HG03039 (cell line): ENCODE results near the gene RRP8.

ENCODE experiments used
- ATAC-seq: cut with Tn5 transposase; IDR thresholded peaks from one replicate; pipeline ENCODE4 v1.9.1; 2021; ENCODE audit warnings: mild to moderate bottlenecking, moderate library complexity; ENCODE audit not compliant: unreplicated experiment

Gene RRP8

DNA sequence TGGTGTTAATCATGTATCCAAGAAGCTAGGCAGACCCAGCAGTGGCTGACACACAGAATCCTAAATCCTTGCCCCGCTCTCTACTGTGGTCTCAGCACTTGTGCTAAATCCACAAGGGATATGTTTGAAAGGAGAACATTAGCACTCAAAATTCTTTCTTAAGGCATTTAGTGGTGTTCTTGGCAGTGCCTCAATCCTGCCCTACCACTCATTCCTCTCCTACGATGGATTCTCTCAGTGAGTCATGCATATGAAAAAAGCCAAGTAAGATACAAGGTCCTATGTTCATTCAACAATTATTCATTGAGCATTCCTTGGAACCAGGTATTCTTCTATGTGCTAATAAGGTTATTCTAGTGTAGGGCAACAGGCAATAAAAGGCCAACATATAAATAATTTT is 31.2 kb downstream of the RRP8 start:
- ATAC-seq: no peak

DNA sequence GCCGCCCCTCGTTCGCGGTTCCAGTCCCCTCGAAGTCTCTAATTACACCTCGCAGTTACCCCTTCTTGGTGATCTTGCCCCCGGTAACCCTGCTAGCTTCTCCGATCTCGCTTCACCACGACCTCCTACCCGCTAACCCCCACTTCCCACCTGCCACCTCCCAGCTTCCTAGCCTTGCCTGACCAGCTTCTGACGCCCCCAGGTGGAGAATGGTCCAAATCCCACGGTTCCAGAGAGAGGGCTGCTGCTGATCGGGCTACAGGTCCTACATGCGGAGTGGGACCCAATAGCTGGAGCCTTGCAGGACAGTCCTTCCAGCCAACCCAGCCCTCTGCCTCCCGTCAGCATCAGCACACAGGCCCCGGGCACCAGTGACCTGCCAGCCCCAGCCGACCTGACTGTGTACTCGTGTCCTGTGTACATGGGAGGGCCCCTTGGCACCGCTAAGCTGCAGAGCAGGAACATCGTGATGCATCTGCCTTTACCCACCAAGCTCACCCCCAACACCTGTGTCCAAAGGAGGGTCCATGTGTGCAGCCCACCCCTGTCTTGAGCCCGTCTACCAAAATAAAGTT is 31.9 kb downstream of the RRP8 start:
- no peak for ATAC-seq

DNA sequence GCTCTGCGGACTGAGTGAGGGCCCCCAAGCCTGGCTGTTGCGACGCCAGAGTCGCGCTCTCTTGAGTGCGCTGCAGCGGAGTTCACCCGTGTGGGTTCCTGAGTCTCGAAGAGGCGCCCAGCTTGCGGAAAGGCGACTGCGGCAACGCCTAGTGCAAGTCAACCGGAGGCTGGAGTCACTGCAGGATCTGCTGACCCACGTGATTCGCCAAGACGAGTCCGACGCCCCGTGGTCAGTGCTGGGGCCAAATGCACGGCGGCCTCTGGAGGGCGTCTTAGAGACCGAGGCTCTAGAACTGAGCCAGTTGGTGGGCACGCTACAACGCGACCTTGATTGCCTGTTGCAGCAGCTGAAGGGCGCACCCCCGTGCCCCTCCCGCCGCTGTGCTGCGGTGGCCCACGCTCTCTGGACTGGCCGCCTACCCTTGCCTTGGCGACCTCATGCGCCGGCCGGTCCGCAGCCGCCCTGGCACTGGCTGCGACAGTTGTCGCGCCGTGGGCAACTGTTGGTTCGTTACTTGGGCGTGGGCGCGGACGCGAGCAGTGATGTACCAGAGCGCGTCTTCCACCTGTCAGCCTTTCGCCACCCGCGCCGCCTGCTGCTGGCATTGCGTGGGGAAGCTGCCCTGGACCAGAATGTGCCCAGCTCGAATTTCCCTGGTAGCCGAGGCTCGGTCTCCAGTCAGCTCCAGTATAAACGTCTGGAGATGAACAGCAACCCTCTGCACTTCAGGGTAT is 32.6 kb downstream of the RRP8 start:
- ATAC-seq: no peak

DNA sequence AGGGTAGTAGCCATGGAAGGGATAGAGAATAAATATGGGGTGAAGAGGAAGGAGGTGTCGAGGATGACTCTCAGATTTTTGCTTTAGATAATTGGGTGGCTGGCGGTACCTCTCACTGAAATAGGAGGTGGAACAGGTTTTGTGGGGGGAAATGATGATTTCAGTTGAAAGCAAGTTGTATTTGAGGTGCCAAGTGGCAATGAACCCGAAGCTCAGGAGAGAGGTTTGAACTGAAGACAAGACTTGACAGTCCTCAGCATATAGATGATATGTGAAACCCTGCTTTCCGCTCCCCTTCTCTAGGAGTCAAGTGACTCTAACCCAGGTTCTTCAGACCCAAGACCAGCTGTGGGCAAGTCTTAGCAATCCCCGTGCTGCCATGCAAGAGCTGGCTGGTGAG is 33.7 kb downstream of the RRP8 start:
- no peak for ATAC-seq

DNA sequence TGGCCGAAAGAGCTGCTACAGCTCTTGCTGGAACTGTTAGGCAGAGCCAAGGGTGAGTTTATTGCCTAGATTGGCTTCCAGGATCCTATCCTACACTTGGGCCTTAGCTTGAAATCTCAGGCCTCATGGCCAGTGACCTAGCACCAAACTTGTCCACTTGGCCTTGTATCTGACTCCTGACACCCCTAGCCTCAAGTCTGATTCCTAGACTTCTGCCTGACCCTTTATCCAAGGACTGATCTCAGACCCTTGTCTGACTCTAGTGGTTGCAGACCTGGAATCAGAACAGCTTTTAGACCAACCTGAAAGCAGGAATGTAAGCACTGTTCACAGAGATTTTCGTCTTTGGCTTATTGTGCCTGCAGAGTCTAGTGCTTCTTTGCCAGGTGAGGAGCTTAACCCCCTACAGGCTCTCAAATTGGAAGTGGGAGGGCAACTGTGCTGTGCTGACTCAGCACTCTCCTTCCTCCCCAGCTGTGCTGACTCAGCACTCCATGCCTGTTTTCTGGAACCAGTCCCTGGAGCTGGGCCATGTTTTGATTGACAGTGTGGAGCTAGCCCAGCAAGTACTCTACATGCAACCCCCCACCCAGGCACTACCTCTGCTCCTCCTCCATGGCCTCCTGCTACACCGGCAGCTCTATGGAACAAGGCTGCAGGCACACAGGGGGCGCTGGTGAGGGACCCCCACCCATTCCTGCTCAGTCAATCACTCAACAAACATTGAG is 35.1 kb downstream of the RRP8 start:
- no peak for ATAC-seq

DNA sequence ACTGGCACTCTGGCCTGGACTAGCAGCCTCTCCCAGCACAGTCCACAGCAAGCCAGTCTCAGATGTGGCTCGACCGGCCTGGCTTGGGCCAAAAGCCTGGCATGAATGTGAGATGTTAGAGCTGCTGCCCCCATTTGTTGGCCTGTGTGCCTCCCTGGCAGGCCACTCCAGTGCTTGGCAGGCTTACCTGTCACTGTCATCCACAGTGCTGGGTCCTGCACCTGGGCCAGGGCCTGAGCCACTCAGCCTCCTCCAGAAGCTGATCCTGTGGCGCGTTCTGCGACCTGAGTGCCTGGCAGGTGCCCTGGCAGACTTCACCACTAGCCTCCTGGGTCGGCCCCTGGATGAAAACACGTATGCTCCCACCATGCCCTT is 36.1 kb downstream of the RRP8 start:
- ATAC-seq: no peak

DNA sequence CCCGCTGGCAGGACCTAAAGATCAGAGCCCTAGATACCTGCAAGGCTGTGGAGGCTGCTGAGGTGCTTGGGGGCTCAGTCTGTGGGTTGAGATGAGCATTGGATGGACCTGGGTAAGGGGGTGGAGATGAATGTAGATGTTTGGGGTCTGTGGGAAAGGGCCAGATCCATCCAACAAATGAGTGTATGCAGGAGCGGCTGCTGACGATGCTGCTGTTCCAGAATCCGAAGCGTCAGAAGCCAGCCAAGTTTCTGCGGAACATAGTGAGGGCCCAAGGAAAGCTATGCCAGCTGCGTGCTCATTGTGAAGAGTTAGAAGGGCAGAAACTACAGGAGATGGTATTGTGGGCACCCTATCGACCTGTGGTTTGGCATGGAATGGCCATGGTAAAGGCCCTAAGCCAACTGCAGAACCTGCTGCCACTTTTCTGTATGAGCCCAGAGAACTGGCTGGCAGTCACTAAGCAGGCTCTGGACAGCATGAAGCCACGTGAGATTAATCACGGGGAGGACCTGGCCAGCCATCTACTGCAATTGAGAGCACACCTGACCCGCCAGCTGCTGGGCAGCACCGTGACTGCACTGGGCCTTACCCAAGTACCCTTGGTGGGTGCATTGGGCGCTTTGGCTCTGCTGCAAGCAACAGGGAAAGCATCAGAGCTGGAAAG is 36.6 kb downstream of the RRP8 start:
- no peak for ATAC-seq

DNA sequence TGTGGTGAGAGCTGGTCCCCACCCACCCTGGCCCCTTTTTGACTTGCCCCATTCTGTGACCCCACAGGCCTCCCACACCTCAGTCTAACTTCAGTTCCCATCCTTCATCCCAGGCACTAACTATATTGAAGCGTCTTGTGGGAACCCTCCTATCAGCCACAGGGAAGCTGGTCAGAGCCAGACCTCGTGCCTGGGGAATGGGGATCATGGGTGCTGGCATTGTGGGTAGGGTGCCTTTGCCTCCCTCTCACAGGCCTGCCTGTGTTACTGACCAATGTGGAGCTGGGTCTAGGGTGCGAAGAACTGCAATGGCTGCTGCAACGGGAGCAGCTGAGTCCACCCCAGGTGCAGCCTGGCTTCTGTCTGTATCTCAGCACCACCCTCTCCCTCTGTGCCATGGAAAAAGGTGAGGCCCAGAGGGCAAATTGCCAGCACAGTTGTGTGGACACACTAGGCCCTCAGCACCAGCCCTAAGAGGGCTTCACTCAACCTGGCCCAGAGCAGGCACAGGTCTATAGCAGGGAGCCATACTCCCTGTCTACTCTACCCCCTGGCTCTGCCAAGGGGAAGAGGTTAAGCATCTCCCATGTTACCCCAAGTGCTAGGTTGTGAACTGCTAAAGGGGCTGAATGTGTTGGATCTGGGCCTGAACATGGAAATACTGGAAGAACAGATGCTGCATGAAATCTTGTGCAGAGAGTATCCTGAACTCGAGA is 37.3 kb downstream of the RRP8 start:
- ATAC-seq: no peak

DNA sequence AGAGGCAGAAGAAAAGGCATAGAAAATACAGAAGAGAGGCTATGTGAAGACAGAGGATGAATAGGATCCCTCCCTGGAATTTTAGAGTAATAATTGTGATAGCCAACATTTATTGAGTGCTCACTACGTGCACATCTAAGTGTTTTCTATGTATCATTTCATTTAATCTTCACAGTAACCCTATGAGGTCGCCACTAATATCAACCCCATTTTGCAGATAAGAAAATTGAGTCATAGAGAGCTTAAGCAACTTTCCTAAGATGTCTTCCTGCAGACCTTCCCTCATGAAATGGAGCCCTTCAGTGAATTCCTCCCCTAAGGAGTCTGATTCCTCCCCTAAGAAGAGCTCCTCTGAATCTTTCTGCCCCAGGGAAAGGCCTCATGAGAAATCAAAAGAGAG is 38.1 kb downstream of the RRP8 start:
- ATAC-seq: no peak

DNA sequence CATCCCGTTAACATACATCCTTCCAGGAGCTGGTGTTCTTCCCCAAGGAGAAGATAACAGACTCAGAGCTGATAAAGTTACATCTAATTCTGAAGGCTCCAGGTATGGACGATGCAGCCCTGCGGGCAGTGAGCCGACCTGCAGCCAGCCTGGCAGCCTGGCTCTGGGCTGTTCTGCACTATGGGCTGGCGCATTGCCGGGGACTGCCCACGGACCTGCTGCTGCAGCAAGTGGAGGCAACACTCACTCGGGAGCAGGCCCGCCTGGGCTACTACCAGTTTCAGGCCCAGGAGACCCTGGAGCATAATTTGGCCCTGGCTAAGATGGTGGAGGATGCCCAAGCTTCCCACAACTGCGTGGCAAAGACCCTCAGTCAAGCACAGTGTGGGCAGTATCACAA is 39.7 kb downstream of the RRP8 start:
- ATAC-seq: no peak

DNA sequence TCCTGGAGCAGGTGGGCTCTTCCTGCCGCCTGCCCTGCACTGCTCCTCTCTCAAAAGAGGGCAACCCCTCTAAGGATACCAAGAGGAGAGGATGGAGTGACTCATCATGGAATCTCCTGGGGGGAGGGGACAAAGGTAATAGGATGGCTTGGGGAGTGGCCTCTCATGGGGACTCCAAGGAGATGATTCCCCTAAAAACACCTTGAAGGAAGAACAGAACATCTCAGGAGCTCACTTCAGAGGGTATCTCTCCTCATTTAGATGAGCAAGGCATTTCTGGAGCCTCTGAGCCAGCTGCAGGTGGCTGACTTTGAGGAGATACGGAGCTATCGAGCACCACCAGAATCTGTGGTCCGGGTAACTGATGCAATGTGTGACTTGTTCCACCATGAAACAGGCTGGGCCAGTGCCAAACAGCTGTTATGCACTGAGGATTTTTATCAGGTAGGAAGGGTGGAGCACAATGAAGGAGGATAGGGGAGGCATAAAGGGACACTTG is 40.2 kb downstream of the RRP8 start:
- no peak for ATAC-seq

DNA sequence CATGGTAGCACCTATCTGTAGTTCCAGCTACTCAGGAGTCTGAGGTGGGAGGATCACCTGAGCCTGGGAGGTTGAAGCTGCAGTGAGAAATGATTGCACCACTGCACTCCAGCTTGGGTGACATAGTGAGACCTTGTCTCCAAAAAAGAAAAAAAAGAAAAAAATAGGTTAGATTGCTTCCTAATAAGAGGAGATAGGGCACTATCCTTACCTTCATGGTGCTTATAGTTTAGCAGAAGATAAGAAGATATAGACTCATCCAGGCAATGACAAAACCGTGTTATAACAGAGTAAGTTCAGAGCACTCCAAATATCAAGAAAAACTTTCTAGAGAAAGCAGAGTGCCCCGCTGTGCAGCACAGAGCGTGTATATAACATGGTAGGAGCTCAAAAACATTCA is 42.1 kb downstream of the RRP8 start:
- ATAC-seq: no peak

DNA sequence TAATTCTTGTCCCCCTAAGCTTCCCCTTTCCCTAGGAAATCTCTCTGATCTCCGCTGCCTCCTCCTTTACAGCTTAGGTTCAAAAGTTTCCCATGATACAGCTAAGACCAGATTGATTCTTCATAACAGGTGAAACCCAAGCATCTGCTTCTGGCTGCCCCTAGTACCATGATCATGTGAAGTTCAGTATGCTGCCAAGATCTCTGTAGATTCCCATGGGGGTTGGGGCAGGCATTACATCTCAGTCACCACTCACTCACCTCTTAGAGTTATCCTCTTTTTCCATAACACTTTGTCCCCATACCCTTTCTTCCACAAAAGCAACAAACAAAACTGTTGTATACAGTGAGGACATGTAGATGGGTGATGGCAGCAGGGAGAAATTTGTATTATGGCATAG is 44.0 kb downstream of the RRP8 start:
- ATAC-seq: no peak

DNA sequence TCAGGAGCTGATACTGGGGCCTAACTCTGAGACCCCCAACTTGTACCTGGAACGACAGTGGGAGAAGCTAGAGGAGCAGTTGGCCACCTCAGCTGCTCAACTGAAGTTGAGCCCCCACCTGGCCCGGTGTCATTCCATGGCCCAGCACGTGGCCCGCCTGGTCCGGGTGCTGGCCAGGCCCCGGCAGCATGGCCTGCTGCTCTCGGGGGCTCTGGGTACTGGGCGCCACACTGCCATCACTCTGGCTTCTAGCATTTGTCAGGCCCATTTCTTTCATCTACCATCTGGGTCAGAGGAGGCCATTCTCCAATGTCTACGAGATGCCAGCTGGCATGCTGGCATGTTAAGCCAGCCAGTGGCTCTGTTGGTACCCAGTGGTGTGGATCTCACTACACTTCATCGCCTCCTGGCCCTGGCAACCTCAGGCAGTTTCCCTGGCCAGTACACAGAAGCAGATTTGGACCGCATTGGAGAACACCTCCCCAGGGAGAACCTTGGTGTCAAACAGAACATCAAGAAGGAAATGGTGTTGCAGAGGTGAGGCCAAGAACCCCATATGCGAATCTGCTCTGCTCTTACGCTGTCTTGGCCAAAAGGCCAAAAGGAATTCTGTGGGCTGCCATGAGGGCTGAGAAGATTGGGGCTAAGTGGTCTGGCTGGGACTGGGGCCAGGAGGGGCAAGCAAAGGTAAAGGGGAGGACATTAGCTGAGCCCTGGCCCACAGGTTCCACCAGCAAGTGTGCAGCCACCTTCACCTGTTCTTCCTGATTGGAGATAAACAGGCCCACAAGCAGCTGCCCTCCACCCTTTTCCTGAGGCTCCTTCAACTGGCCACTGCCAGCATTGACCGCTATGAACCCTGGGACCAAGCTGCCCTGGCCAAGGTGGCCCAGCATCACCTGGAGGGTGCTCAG is 45.4 kb downstream of the RRP8 start:
- ATAC-seq: no peak

DNA sequence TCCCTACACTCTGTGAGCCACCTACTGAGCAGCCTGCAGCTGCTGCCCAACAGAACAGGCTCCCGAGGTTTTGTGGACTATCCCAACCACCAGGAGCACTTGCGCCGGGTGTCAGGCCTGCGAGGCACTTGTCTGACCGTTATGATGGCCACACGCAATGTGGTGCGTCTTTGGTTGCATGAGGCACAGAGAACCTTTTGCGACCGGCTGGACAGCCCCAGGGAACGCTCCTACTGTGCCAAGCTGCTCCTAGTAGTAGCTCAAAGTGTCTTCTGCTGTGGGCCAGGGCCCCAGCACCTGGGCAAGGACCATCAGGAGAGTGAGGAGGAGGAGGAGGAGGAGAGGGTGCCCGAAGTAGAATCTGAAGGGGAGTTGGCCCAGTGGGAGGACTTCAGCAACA is 46.4 kb downstream of the RRP8 start:
- no peak for ATAC-seq

DNA sequence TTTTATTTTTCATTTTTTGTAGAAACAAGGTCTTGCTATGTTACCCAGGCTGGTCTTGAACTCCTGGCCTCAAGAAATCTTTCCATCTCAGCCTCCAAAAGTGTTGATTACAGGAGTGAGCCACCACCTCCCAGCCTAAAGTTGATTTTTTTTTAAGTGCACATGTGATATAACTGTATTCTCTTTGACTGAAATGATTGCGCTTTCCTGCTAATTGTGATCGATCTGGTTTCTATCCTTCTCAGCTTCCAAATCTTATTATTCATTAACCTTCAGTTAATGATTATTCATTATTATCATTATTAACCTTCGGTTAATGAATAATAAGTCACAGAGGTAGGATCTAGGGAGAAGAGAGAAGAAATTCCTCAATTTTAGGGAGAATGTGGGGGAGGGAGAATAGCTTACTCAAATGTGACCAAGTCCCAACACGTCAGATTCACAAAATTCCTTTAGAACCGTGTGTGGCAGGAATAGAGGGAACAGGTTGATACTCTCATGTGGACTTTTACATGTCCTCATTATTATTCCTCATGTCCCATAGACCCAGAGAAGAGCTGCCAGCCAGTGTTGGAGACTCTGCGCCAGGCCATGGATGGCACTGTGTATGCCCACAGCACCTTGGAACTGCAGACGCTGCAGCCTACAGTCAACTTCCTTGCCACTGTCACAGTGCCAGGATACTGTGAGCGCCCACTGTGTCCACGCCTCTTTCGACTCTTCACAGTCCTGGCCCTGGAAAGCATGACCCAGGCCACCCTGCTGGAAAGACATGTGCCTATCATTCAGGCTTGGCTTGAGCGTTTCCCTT is 47.1 kb downstream of the RRP8 start:
- ATAC-seq: no peak

DNA sequence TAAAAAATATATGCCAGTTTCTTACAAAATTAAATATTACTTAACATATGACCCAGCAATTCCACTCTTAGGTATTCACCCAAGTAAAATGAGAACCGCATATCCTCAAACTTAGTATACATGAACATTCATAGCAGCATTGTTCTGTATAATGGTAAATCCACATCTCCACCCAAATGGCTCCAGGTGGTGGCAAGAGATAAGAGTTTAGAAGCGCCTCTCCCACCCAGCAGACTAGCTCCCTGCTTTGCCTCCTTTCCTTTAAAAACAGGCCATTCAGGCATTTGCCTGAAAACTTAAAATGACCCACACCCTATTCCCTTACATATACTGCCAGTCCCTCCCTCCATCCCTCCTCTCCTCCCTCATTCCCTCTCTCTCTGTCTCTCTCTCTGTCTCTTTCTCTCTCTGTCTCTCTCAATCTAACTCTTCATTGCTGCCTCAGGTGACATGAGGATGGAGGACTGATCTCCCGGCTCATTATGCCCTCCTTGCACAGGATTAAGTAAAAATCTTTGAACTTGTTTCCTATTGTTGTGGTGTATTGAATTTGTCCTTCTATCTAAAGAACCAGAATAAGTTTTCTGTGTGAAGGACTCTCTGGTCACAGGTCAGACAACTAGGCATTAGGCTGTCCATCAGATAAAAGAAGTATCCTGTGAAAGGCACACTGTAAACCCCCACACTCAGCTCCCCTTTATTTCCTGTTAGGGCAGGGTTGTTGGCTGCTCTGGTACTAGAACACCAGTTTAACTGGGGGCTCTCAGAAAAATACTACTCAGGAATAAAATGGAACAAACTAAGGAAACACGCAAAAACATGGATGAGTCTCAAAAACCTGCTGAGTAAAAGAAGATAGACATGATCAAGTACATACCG is 48.3 kb downstream of the RRP8 start:
- ATAC-seq: no peak

DNA sequence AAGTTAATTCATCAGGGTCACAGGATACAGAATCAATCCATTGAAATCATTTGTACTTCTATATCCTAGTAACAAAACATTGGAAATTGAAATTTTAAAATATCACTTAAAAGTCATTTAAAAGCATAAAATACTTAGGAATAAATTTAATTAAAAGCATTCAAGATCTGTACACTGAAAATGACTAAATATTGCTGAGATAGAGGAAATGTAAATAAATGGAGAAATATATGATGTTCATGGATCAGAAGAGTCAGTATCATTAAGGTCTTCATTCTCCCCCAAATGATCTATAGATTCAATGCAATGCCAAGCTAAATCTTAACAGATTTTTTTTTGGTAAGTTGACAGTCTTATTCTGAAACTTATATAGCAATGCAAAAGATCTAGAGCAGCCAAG is 49.8 kb downstream of the RRP8 start:
- no peak for ATAC-seq
